ENCODE results near the gene APOBEC4. TPM values are rescaled to one million over a fixed set of nuclear protein-coding genes. Genes with fewer than 3 reads are reported as not detected.

APOBEC4 gene
- polyA plus RNA-seq, 12 donors = not detected

GRCh38 chr1:183675381-183675780 is 22.3 kb upstream of the APOBEC4 start:
- no peak for DNase-seq

DNA sequence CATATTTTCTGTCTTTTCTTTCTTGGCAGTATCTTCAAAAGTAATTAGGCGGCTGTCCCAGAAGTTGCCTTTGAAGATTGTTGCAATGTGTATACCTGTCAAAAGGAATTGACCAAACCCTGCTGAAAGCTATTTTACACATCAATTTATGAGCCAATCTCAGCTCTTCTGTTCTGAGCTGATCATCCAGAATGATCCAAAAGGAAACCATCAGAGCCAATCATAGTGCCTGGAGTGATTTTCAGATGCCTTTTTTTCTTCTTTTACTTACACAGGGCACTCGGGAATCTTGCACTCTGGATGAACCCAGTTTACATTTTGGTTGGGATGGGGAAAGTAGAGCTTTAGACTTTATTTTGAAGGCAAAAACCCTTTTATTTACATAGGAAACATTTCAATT is 21.8 kb upstream of the APOBEC4 start:
- peak; percentile 79 for DNase-seq

- peak; percentile 97 for DNase-seq
Observed at GRCh38 chr1:183674339-183674738, 21.2 kb upstream of the APOBEC4 start.

GRCh38 chr1:183673605-183674323 is 20.6 kb upstream of the APOBEC4 start:
- peak; percentile 66 for DNase-seq

DNA sequence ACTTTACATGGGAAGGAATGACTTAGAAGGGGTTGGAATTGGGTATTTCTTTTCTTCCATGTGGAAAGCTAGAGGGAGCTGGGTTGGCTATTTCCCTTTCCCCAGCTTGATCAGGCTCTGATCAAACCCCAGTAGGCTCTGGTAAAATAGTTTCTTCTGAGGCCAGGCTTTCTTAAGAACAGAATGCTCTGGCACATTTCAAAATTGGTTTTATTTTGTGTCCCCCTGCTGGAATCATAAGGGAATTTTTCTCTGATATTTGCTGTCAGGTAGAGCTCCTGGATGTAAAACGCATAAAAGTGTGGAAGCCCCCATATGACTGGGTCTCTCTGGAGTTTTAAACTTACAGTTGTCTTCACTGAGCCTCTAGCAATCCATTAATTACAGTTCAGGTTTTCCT is 17.1 kb upstream of the APOBEC4 start:
- DNase-seq = no peak

- no peak for DNase-seq
Observed at GRCh38 chr1:183656355-183656754, 3.2 kb upstream of the APOBEC4 start.

GRCh38 chr1:183655562-183656075 is 2.5 kb upstream of the APOBEC4 start:
- DNase-seq = peak; percentile 92

- DNase-seq = no peak
Observed at GRCh38 chr1:183654706-183655105, 1.6 kb upstream of the APOBEC4 start.

- no peak for DNase-seq
Observed at GRCh38 chr1:183653876-183654451, 848 bp upstream of the APOBEC4 start.

GRCh38 chr1:183653462-183653794 is 312 bp upstream of the APOBEC4 start:
- DNase-seq = no peak

DNA sequence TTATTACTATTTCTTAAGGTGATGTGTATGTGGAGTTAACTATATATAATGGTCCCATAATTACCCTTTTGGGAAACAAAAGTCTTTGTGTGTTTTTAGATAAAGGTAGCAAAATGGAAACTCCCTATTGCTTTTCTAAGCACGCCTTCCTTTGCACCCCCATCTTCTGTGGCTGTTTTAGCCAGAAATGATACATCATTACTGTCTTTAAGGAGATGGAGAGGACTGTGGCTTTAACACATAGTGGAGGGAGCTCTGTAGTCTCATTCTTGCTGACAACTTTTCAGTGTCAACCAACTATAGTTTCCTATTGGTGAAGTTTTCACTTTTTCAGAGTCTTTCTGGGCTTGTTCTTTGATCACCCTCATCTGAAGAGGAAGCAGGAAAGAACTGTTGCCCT is 1.0 kb downstream of the APOBEC4 start:
- DNase-seq = no peak

GRCh38 chr1:183651612-183652011 is 1.5 kb downstream of the APOBEC4 start:
- no peak for DNase-seq

DNA sequence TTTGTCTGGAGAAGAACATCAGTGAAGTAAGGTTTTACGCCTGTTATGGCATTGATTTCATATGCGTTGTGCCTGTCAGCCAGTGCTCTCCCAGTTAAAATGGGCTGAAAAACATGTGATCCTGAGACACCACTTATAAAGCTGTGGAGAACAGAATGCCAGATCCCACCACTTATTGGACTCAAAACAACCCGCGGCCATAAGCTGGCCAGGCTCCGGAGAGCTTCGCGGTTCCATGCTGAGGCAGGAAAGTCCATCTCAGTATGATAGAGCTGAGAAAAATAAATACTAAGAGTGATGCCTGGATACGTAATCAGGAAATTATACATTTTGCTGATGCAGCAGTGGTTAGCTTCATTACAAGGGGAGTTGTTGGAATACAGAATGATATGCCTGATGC is 5.1 kb downstream of the APOBEC4 start:
- DNase-seq = no peak

- no peak for DNase-seq
Observed at GRCh38 chr1:183646776-183647175, 6.3 kb downstream of the APOBEC4 start.

DNA sequence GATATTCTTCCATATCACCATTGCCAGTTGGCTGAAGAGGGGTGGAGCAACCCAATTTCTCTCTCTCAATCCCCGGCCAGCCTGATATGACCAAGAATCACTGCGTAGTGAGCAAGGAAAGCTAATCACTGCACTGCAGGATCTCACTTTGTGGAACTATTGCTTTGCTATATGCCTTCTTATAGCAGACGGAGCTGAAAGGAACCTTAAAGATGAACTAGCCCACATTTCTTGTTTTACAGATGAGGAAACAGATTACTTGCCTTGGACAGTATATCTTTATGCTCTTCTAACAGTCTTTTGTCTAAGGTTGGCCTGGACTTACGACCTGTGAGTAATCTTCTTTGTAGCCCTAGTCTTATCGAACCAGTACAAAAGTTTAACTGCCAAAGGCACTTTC is 7.6 kb downstream of the APOBEC4 start:
- DNase-seq = no peak

GRCh38 chr1:183642166-183642565 is 10.9 kb downstream of the APOBEC4 start:
- DNase-seq = no peak

- no peak for DNase-seq
Observed at GRCh38 chr1:183640193-183640592, 12.9 kb downstream of the APOBEC4 start.

DNA sequence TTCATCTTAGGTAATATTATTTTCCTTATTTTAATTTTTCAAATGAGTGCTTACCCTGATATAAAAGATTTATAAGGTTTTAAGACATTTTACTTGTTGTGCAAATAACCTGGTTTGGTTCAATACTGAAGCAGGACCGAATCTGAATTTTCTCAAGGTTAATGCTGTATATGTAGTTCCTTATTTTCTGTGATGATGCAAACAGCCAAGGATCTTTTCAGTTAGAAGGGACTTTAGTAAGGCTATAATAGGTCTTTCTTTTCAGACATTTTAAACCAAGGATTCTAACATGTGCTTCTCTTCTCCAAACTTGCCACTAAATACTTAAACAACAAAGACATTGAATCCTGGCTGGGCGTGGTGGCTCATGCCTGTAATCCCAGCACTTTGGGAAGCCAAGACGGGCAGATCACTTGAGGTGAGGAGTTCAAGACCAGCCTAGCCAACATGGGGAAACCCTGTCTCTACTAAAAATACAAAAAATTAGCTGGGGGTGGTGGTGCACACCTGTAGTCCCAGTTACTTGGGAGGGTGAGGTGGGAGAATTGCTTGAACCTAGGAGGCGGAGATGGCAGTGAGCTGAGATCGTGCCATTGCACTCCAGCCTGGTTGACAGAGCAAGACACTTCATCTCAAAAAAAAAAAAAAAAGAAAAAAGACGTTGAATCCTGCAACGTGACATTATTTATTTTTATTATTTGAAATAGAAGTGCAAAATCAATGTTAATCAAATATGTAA is 14.3 kb downstream of the APOBEC4 start:
- no peak for DNase-seq

DNA sequence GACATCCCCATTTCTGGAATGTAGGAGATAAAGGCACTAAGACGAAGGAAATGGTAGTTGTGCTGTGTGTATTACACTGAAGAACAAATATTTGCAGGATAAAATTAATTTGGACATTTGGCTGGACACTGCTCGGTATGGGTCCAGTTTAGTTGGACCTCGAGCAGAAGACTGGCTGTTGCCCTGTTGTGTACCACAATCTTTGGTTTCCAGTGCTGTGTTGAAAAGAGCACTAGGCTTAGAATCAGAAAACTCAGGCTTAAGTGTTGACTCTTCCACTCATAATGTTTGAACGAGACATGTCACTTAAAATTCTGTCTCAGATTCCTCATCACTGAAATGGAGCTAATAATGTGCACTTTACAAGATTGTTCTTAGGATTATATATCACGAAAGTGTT is 16.3 kb downstream of the APOBEC4 start:
- no peak for DNase-seq

GRCh38 chr1:183636334-183636682 is 16.8 kb downstream of the APOBEC4 start:
- no peak for DNase-seq

GRCh38 chr1:183635606-183636333 is 17.3 kb downstream of the APOBEC4 start, which contains the start of gene ARPC5:
TSS of gene ARPC5 (minus strand) at chr1:183635783. CDS start at chr1:183635659, 124 bp downstream.
- peak; percentile 98 for DNase-seq

DNA sequence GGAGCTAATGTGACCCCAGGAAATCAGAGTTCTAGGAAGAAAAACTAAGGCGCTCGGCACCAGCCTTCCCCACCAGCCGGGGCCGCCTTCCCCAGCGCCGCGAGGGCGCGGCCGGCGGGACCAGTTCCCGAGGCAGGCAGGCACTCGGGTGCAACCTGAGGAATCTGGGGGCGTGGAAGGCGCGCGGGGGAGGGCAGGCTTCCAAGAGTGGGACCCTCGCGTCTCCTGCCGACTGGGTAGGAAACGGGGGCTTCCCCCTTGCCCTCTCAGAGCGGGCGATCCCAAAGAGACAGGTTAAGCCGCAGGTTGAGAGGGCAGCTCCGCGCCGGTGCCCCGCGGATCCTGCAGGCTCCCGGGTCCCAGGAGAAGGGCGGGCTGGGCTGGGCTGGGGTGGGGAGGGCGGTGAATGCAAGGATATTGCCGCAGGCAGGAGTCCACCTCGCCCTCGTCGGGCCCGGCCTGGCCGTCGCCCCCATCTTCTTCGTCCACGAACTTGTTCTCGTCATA is 18.0 kb downstream of the APOBEC4 start:
- DNase-seq = no peak
